GM04503 (cell line): ENCODE results near the gene PRKAG1.
"Not testable (repeated sequence)": the region's sequence is repeated elsewhere in the genome, so short reads cannot be mapped to it uniquely, and the experiment has no call there.

ENCODE experiments used
- DNase-seq: peaks from one replicate; pipeline ENCODE4 v3.0.0-alpha.2; 2012; ENCODE audit warnings: low read depth

PRKAG1 gene

GRCh38 chr12:49018261-49019119 lies at the start of gene PRKAG1:
TSS of gene PRKAG1 (minus strand) at chr12:49018776. CDS start at chr12:49018740, 36 bp downstream.
- peak; percentile 77 for DNase-seq

GRCh38 chr12:49066120-49066519 lies 47.5 kb upstream of the PRKAG1 start:
- no peak for DNase-seq

- DNase-seq = no peak
These were observed 46.2 kb upstream of the PRKAG1 start for GRCh38 chr12:49064767-49065152.

GRCh38 chr12:49061916-49062315 lies 43.3 kb upstream of the PRKAG1 start:
- not testable (repeated sequence) for DNase-seq

GRCh38 chr12:49061157-49061650 lies 42.6 kb upstream of the PRKAG1 start:
- DNase-seq = no peak

GRCh38 chr12:49060237-49061156 lies 41.9 kb upstream of the PRKAG1 start, which contains the start of gene KMT2D:
TSS of gene KMT2D (minus strand) at chr12:49060794. CDS start at chr12:49055324, 5,470 bp downstream.
- peak; percentile 75 for DNase-seq

GRCh38 chr12:49059299-49060171 lies 41.0 kb upstream of the PRKAG1 start:
- DNase-seq = no peak

- no peak for DNase-seq
These were observed 40.4 kb upstream of the PRKAG1 start for GRCh38 chr12:49059045-49059298.

GRCh38 chr12:49058366-49059044 lies 39.9 kb upstream of the PRKAG1 start:
- no peak for DNase-seq

GRCh38 chr12:49057888-49058287 lies 39.3 kb upstream of the PRKAG1 start:
- DNase-seq = no peak

- DNase-seq = peak; percentile 51
These were observed 37.6 kb upstream of the PRKAG1 start for GRCh38 chr12:49055978-49056754.

- no peak for DNase-seq
These were observed 36.5 kb upstream of the PRKAG1 start for GRCh38 chr12:49055092-49055491.

- DNase-seq = no peak
These were observed 35.9 kb upstream of the PRKAG1 start for GRCh38 chr12:49054524-49054923.

GRCh38 chr12:49054096-49054495 lies 35.5 kb upstream of the PRKAG1 start:
- DNase-seq = no peak

- DNase-seq = no peak
These were observed 34.1 kb upstream of the PRKAG1 start for GRCh38 chr12:49052451-49053208.

GRCh38 chr12:49051777-49052438 lies 33.3 kb upstream of the PRKAG1 start:
- no peak for DNase-seq

GRCh38 chr12:49051373-49051764 lies 32.8 kb upstream of the PRKAG1 start:
- DNase-seq = no peak

- DNase-seq = no peak
These were observed 32.2 kb upstream of the PRKAG1 start for GRCh38 chr12:49050507-49051372.
